IMR-90 (cell line): ENCODE measurements around the gene CCDC137. TPM values are rescaled to one million over a fixed set of nuclear protein-coding genes. Genes with fewer than 3 reads are reported as not detected.

Experiments
- ATAC-seq: fragments of 200-7000 bp; cut with Tn5 transposase; 2 replicates; pipeline ENCODE4 v1.9.1; 2020; ENCODE audit warnings: low read depth, mild to moderate bottlenecking, moderate library complexity
- BruUV-seq: library from RNA; stranded (reverse); fragments of 400-500 nt; replicated peaks from 2 replicates; lab custom pipeline; 2021; lab: Mats Ljungman, UMichigan
- CTCF ChIA-PET: fragments of 300-600 bp; formaldehyde crosslinking; extraction: SDS; loops from one replicate; lab custom pipeline; 2021; ENCODE audit warnings: antibody characterized with exemption; lab: Yijun Ruan, JAX
- POLR2A ChIA-PET: fragments of 300-600 bp; sonication (Branson Sonifier 250); formaldehyde crosslinking; loops from one replicate; lab custom pipeline; 2022; ENCODE audit warnings: antibody characterized with exemption; ENCODE audit not compliant: unreplicated experiment; lab: Charles Lee
- DNase-seq: peaks from one replicate; pipeline ENCODE4 v3.0.0; 2013
- H2AFZ ChIP-seq: replicated peaks from 2 replicates; pipeline ENCODE3; 2013; ENCODE audit warnings: low read length, mild to moderate bottlenecking; ENCODE audit not compliant: poor library complexity
- H2AK5ac ChIP-seq: 2 replicates; pipeline ENCODE4 v1.6.1; 2013; ENCODE audit warnings: low read depth, low read length, inconsistent platforms
- H2AK9ac ChIP-seq: replicated peaks from 2 replicates; pipeline ENCODE3; 2013; ENCODE audit warnings: mild to moderate bottlenecking, low read depth, low read length, moderate library complexity; ENCODE audit not compliant: poor library complexity
- H2BK120ac ChIP-seq: 2 replicates; pipeline ENCODE4 v1.6.1; 2013; ENCODE audit warnings: low read depth, low read length, inconsistent platforms
- H2BK15ac ChIP-seq: 3 replicates; pipeline ENCODE4 v1.6.1; 2013; ENCODE audit warnings: low read depth, low read length, inconsistent platforms
- H2BK20ac ChIP-seq: 2 replicates; pipeline ENCODE4 v1.6.1; 2013; ENCODE audit warnings: low read depth, mild to moderate bottlenecking, inconsistent platforms, low read length, moderate library complexity
- H2BK5ac ChIP-seq: 2 replicates; pipeline ENCODE4 v1.6.1; 2013; ENCODE audit warnings: mild to moderate bottlenecking, low read depth, low read length, inconsistent platforms; ENCODE audit not compliant: poor library complexity, severe bottlenecking
- H3K14ac ChIP-seq: replicated peaks from 2 replicates; pipeline ENCODE4 v1.6.1; 2013; ENCODE audit warnings: low read depth, low read length, inconsistent platforms
- H3K18ac ChIP-seq: 2 replicates; pipeline ENCODE4 v1.6.1; 2013; ENCODE audit warnings: low read depth, low read length, control low read depth
- H3K23ac ChIP-seq: 2 replicates; pipeline ENCODE4 v1.6.1; 2013; ENCODE audit warnings: low read depth, low read length, inconsistent platforms
- H3K27ac ChIP-seq: 2 replicates; pipeline ENCODE4 v1.5.1; 2013; ENCODE audit warnings: mild to moderate bottlenecking, control low read depth, low read length; ENCODE audit not compliant: insufficient read depth
- H3K27me3 ChIP-seq: 2 replicates; pipeline ENCODE4 v1.6.1; 2013; ENCODE audit warnings: low read length; ENCODE audit not compliant: control insufficient read depth, insufficient read depth
- H3K36me3 ChIP-seq: 2 replicates; pipeline ENCODE4 v1.6.1; 2013; ENCODE audit warnings: low read length, mixed read lengths; ENCODE audit not compliant: control insufficient read depth, insufficient read depth
- H3K4ac ChIP-seq: 2 replicates; pipeline ENCODE4 v1.6.1; 2013; ENCODE audit warnings: low read depth, low read length, inconsistent platforms
- H3K4me1 ChIP-seq: 2 replicates; pipeline ENCODE4 v1.6.1; 2013; ENCODE audit warnings: low read length, mixed read lengths; ENCODE audit not compliant: control insufficient read depth, insufficient read depth
- H3K4me2 ChIP-seq: 2 replicates; pipeline ENCODE4 v1.6.1; 2013; ENCODE audit warnings: low read depth, mild to moderate bottlenecking, control low read depth, low read length, moderate library complexity
- H3K4me3 ChIP-seq: 2 replicates; pipeline ENCODE4 v1.5.1; 2013; ENCODE audit warnings: low read depth, mild to moderate bottlenecking, control low read depth, low read length, moderate library complexity; ENCODE audit not compliant: insufficient read depth
- H3K56ac ChIP-seq: 2 replicates; pipeline ENCODE4 v1.6.1; 2013; ENCODE audit warnings: low read length, inconsistent platforms; ENCODE audit not compliant: insufficient read depth; ENCODE audit errors: extremely low read depth
- H3K79me1 ChIP-seq, 2 experiments: 2 replicates each; pipeline ENCODE4 v1.6.1; 2013; ENCODE audit warnings: low read length in 2 of 2, inconsistent platforms in 1 of 2, low read depth in 1 of 2
- H3K9ac ChIP-seq: 2 replicates; pipeline ENCODE4 v1.6.1; 2013; ENCODE audit warnings: low read depth, low read length, control low read depth
- H3K9me1 ChIP-seq: 2 replicates; pipeline ENCODE4 v1.6.1; 2013; ENCODE audit warnings: low read length, inconsistent platforms; ENCODE audit not compliant: insufficient read depth
- H3K9me3 ChIP-seq: 2 replicates; pipeline ENCODE4 v1.6.1; 2013; ENCODE audit warnings: low read length; ENCODE audit not compliant: control insufficient read depth, insufficient read depth
- H4K20me1 ChIP-seq: 2 replicates; pipeline ENCODE4 v1.6.1; 2013; ENCODE audit warnings: low read length, inconsistent platforms; ENCODE audit not compliant: insufficient read depth
- H4K5ac ChIP-seq: 2 replicates; pipeline ENCODE4 v1.6.1; 2013; ENCODE audit warnings: mild to moderate bottlenecking, low read depth, low read length, control low read depth
- H4K8ac ChIP-seq, 2 experiments: 2 replicates each; pipeline ENCODE4 v1.6.1; 2013; ENCODE audit warnings: low read depth in 2 of 2, low read length in 2 of 2, control low read depth in 1 of 2, inconsistent platforms in 1 of 2
- H4K91ac ChIP-seq: 2 replicates; pipeline ENCODE4 v1.6.1; 2013; ENCODE audit warnings: low read depth, low read length, inconsistent platforms; ENCODE audit not compliant: insufficient read depth
- BHLHE40 ChIP-seq: fragments of 150-350 bp; IDR thresholded peaks from 2 replicates; pipeline ENCODE4 v1.6.1; 2016; ENCODE audit warnings: mild to moderate bottlenecking, low read depth, low read length
- CHD1 ChIP-seq: IDR thresholded peaks from 2 replicates; pipeline ENCODE4 v1.6.1; 2012; ENCODE audit warnings: low read depth, low read length, improper control_type of control experiment
- FOS ChIP-seq: fragments of 150-350 bp; IDR thresholded peaks from 2 replicates; pipeline ENCODE4 v1.6.1; 2016; ENCODE audit warnings: low read depth, low read length
- WGBS, 2 experiments: methylation state at CpG; one replicate each; pipeline versions ENCODE4 v1.1.5 to v1.1.7; 2013; ENCODE audit warnings: missing lambda C conversion rate in 2 of 2; ENCODE audit not compliant: insufficient read length in 1 of 2; ENCODE audit errors: extremely low coverage in 2 of 2; 5-methylcytosine and 5-hydroxymethylcytosine counted together
- dilution Hi-C: fragments of 300-500 bp; cut with HindIII; formaldehyde crosslinking; loops from one replicate; pipeline ENCODE4 v1.14.3; 2018; ENCODE audit warnings: low sequenced_read_pairs; ENCODE audit not compliant: unreplicated experiment
- in situ Hi-C: fragments of 300-500 bp; cut with MboI; formaldehyde crosslinking; loops from 3 replicates; pipeline ENCODE4 v1.14.3; 2019; ENCODE audit warnings: low sequenced_read_pairs, inconsistent platforms, mixed read lengths
- intact Hi-C: fragments of 100-400 bp; cut with micrococcal nuclease; formaldehyde crosslinking; loops from 2 replicates; pipeline ENCODE4 v1.10.0; 2022
- polyA plus RNA-seq, 3 experiments: library from polyadenylated mRNA; depleted of rRNA; stranded (reverse); fragments of >200 nt; gene quantifications; 2 replicates each; pipeline ENCODE4 v1.2.3, GENCODE V29; 2012; ENCODE audit warnings: low replicate concordance in 1 of 3
- total RNA-seq: library from RNA; depleted of rRNA; stranded (reverse); fragments of >200 nt; gene quantifications from 2 replicates; pipeline ENCODE4 v1.2.3, GENCODE V29; 2012
- TF ChIP-seq, protein P1 (sequence below): fragments of 150-350 bp; IDR thresholded peaks from 2 replicates; pipeline ENCODE4 v1.6.1; 2017; ENCODE audit warnings: mild to moderate bottlenecking, antibody characterized with exemption, low read length, low read depth

The CCDC137 gene
- total and polyA plus RNA-seq, 2 of the 4 experiments (the other 2 are of a cell fraction): 7.5 to 18.4 TPM

DNA sequence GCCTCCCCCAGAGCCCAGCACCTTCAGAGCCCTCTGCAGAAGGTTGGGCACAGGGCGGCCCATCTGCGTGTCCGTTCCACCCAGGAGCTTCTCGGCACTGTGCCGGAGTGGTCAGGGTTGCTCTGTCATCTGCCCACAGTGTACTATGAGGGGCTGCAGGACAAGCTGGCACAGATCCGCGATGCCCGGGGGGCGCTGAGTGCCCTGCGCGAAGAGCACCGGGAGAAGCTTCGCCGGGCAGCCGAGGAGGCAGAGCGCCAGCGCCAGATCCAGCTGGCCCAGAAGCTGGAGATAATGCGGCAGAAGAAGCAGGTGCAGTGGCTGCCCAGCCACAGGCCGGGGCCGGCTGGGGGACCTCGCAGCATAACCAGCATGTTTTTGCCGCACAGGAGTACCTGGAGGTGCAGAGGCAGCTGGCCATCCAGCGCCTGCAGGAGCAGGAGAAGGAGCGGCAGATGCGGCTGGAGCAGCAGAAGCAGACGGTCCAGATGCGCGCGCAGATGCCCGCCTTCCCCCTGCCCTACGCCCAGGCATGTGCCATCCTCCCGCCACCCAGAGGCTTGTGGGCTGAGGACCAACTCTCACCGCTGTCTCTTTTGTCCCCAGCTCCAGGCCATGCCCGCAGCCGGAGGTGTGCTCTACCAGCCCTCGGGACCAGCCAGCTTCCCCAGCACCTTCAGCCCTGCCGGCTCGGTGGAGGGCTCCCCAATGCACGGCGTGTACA lies 29.8 kb downstream of the CCDC137 start:
- peaks cover 66% of the 10 kb centered on the region for H4K20me1 ChIP-seq
- CTCF ChIA-PET: no interaction called here

More for the DNA sequence above, 29.8 kb downstream of the CCDC137 start:
- Histone ChIP-seq H3K9ac (no peak overlapping the region), H3K14ac (no peak overlapping the region), H3K36me3 (peaks cover 74% of the 10 kb centered on the region), H2AK9ac (no peak overlapping the region), H2BK20ac (no peak overlapping the region), H3K4ac (no peak overlapping the region), H2BK15ac (no peak overlapping the region), H2AK5ac (no peak overlapping the region), H3K56ac (no peak overlapping the region), H3K27ac (no peak overlapping the region), H4K8ac (no peak overlapping the region), H3K9me3 (no peaks in the 10 kb centered on the region), H4K5ac (no peak overlapping the region), H2BK120ac (no peak overlapping the region), H2BK5ac (no peak overlapping the region), H2AFZ (no peak overlapping the region), H3K79me1 (peaks cover 7 to 51% of the 10 kb centered on the region in 2 experiments), H3K27me3 (no peaks in the 10 kb centered on the region), H3K4me1 (no peaks in the 10 kb centered on the region), H3K4me3 (no peak overlapping the region), H3K18ac (no peak overlapping the region), H3K4me2 (no peak overlapping the region), H3K23ac (no peak overlapping the region), H4K91ac (no peak overlapping the region), H3K9me1 (no peaks in the 10 kb centered on the region)
- in situ Hi-C loops (no loop called here), intact Hi-C loops (no loop called here), dilution Hi-C loops (no loop called here)
- DNase-seq (no peak), ATAC-seq (no peak)
- 96% methylated on average over 27 of the region's 40 CpGs; no CpG with 5 or more reads in 1 of the 2 experiments for WGBS, 2 experiments
- no peak for TF ChIP-seq BHLHE40
- no peak for TF ChIP-seq FOS
- TF ChIP-seq CHD1: no peak
- TF ChIP-seq, protein P1, sequence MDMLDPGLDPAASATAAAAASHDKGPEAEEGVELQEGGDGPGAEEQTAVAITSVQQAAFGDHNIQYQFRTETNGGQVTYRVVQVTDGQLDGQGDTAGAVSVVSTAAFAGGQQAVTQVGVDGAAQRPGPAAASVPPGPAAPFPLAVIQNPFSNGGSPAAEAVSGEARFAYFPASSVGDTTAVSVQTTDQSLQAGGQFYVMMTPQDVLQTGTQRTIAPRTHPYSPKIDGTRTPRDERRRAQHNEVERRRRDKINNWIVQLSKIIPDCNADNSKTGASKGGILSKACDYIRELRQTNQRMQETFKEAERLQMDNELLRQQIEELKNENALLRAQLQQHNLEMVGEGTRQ: no peak
- BruUV-seq: no TSS peak
- POLR2A ChIA-PET: no interaction called here
